WTC11 (cell line): ENCODE results near the gene PPIH. TPM values are rescaled to one million over a fixed set of nuclear protein-coding genes. Genes with fewer than 3 reads are reported as not detected.

Source experiments
- AR ChIP-seq: fragments of 250-450 bp; sonication (Bioruptor Pico); IDR thresholded peaks from 2 replicates; pipeline ENCODE4 v1.9.0; 2021; ENCODE audit warnings: mild to moderate bottlenecking
- CDX4 ChIP-seq: fragments of 250-450 bp; sonication (Bioruptor Pico); IDR thresholded peaks from 2 replicates; pipeline ENCODE4 v1.9.0; 2021; ENCODE audit warnings: moderate library complexity, mild to moderate bottlenecking, inconsistent platforms, borderline replicate concordance
- E2F5 ChIP-seq: sonication (generic); formaldehyde crosslinking; IDR thresholded peaks from 2 replicates; pipeline ENCODE4 v1.8.1; 2022; ENCODE audit warnings: mild to moderate bottlenecking, moderate library complexity, missing genetic modification reagents
- GRHL2 ChIP-seq: fragments of 250-450 bp; sonication (Bioruptor Pico); IDR thresholded peaks from 2 replicates; pipeline ENCODE4 v1.8.0; 2022; ENCODE audit warnings: mild to moderate bottlenecking, moderate library complexity; ENCODE audit not compliant: insufficient replicate concordance, severe bottlenecking
- IRF2 ChIP-seq: sonication (generic); formaldehyde crosslinking; IDR thresholded peaks from 2 replicates; pipeline ENCODE4 v1.8.0; 2022; ENCODE audit warnings: low read depth, missing genetic modification reagents, borderline replicate concordance
- JUN ChIP-seq: sonication (generic); formaldehyde crosslinking; IDR thresholded peaks from 2 replicates; pipeline ENCODE4 v1.8.0; 2023; ENCODE audit warnings: mild to moderate bottlenecking, missing genetic modification reagents
- MYBL2 ChIP-seq: sonication (generic); formaldehyde crosslinking; IDR thresholded peaks from 2 replicates; pipeline ENCODE4 v1.8.1; 2023; ENCODE audit warnings: mild to moderate bottlenecking, moderate library complexity, missing genetic modification reagents
- PRRX2 ChIP-seq: fragments of 250-450 bp; sonication (Bioruptor Pico); IDR thresholded peaks from 2 replicates; pipeline ENCODE4 v1.8.0; 2021; ENCODE audit warnings: mild to moderate bottlenecking
- SMAD4 ChIP-seq: sonication (generic); formaldehyde crosslinking; IDR thresholded peaks from 2 replicates; pipeline ENCODE4 v1.8.0; 2022; ENCODE audit warnings: mild to moderate bottlenecking, missing genetic modification reagents
- SOX15 ChIP-seq: fragments of 250-450 bp; sonication (Bioruptor Pico); IDR thresholded peaks from 2 replicates; pipeline ENCODE4 v1.9.0; 2021; ENCODE audit warnings: mild to moderate bottlenecking
- SP1 ChIP-seq: sonication (generic); formaldehyde crosslinking; conservative IDR thresholded peaks from 2 replicates; pipeline ENCODE4 v1.8.1; 2022; ENCODE audit warnings: missing genetic modification reagents
- TCF7 ChIP-seq: sonication (generic); formaldehyde crosslinking; IDR thresholded peaks from 2 replicates; pipeline ENCODE4 v1.8.0; 2022; ENCODE audit warnings: mild to moderate bottlenecking, low read depth, missing genetic modification reagents, moderate library complexity
- TEAD1 ChIP-seq: sonication (generic); formaldehyde crosslinking; IDR thresholded peaks from 2 replicates; pipeline ENCODE4 v1.8.0; 2022; ENCODE audit warnings: mild to moderate bottlenecking, missing genetic modification reagents
- ZNF219 ChIP-seq: sonication (generic); formaldehyde crosslinking; IDR thresholded peaks from 2 replicates; pipeline ENCODE4 v1.8.0; 2023; ENCODE audit warnings: missing genetic modification reagents, mild to moderate bottlenecking, borderline replicate concordance
- ZNF263 ChIP-seq: sonication (generic); formaldehyde crosslinking; IDR thresholded peaks from 2 replicates; pipeline ENCODE4 v1.8.1; 2022; ENCODE audit warnings: low read depth, mild to moderate bottlenecking, moderate library complexity, missing genetic modification reagents
- ZNF396 ChIP-seq: fragments of 250-450 bp; sonication (Bioruptor Pico); IDR thresholded peaks from 2 replicates; pipeline ENCODE4 v1.8.0; 2021; ENCODE audit warnings: mild to moderate bottlenecking, moderate library complexity, borderline replicate concordance
- ZSCAN18 ChIP-seq: fragments of 250-450 bp; sonication (Bioruptor Pico); IDR thresholded peaks from 2 replicates; pipeline ENCODE4 v2.1.2; 2022; ENCODE audit warnings: mild to moderate bottlenecking, moderate library complexity
- total RNA-seq: library from RNA; stranded (reverse); gene quantifications from 3 replicates; pipeline ENCODE4 v1.2.3, GENCODE V29; 2021
- TF ChIP-seq, protein P1 (sequence below): sonication (generic); formaldehyde crosslinking; IDR thresholded peaks from 2 replicates; pipeline ENCODE4 v1.8.1; 2022; ENCODE audit warnings: low read depth, mild to moderate bottlenecking, moderate library complexity, missing genetic modification reagents, borderline replicate concordance
- TF ChIP-seq, protein P2 (sequence below): sonication (generic); formaldehyde crosslinking; IDR thresholded peaks from 2 replicates; pipeline ENCODE4 v1.8.1; 2023; ENCODE audit warnings: mild to moderate bottlenecking, missing genetic modification reagents, moderate library complexity
- TF ChIP-seq, protein P3 (sequence below): fragments of 250-450 bp; sonication (Bioruptor Pico); IDR thresholded peaks from 2 replicates; pipeline ENCODE4 v1.9.0; 2021; ENCODE audit warnings: mild to moderate bottlenecking, borderline replicate concordance
- TF ChIP-seq, protein P4 (sequence below): sonication (generic); formaldehyde crosslinking; IDR thresholded peaks from 2 replicates; pipeline ENCODE4 v1.8.0; 2022; ENCODE audit warnings: missing genetic modification reagents

The PPIH gene
- total RNA-seq, 1 experiment from 2014 or later, result 69.3 TPM

GRCh38 chr1:42681741-42682483 lies 23.7 kb downstream of the PPIH start, which contains the start of gene YBX1 (continued):
- no peak for TF ChIP-seq ZNF396 (CRISPR knock-in tag)
- TF ChIP-seq, protein P1, sequence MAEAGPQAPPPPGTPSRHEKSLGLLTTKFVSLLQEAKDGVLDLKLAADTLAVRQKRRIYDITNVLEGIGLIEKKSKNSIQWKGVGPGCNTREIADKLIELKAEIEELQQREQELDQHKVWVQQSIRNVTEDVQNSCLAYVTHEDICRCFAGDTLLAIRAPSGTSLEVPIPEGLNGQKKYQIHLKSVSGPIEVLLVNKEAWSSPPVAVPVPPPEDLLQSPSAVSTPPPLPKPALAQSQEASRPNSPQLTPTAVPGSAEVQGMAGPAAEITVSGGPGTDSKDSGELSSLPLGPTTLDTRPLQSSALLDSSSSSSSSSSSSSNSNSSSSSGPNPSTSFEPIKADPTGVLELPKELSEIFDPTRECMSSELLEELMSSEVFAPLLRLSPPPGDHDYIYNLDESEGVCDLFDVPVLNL (CRISPR knock-in tag), result no peak
- no peak for TF ChIP-seq SOX15 (CRISPR knock-in tag)
- TF ChIP-seq PRRX2 (CRISPR knock-in tag), result no peak
- TF ChIP-seq, protein P2, sequence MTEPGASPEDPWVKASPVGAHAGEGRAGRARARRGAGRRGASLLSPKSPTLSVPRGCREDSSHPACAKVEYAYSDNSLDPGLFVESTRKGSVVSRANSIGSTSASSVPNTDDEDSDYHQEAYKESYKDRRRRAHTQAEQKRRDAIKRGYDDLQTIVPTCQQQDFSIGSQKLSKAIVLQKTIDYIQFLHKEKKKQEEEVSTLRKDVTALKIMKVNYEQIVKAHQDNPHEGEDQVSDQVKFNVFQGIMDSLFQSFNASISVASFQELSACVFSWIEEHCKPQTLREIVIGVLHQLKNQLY, result no peak
- TF ChIP-seq MYBL2 (CRISPR knock-in tag), result peak; percentile 88
- TF ChIP-seq IRF2 (CRISPR knock-in tag), result no peak
- TF ChIP-seq SP1 (CRISPR knock-in tag), result peak; percentile 43; the same call in 1 of the 2 replicates
- TF ChIP-seq GRHL2 (CRISPR knock-in tag), result no peak
- no peak for TF ChIP-seq ZNF263 (CRISPR knock-in tag)
- TF ChIP-seq, protein P3, sequence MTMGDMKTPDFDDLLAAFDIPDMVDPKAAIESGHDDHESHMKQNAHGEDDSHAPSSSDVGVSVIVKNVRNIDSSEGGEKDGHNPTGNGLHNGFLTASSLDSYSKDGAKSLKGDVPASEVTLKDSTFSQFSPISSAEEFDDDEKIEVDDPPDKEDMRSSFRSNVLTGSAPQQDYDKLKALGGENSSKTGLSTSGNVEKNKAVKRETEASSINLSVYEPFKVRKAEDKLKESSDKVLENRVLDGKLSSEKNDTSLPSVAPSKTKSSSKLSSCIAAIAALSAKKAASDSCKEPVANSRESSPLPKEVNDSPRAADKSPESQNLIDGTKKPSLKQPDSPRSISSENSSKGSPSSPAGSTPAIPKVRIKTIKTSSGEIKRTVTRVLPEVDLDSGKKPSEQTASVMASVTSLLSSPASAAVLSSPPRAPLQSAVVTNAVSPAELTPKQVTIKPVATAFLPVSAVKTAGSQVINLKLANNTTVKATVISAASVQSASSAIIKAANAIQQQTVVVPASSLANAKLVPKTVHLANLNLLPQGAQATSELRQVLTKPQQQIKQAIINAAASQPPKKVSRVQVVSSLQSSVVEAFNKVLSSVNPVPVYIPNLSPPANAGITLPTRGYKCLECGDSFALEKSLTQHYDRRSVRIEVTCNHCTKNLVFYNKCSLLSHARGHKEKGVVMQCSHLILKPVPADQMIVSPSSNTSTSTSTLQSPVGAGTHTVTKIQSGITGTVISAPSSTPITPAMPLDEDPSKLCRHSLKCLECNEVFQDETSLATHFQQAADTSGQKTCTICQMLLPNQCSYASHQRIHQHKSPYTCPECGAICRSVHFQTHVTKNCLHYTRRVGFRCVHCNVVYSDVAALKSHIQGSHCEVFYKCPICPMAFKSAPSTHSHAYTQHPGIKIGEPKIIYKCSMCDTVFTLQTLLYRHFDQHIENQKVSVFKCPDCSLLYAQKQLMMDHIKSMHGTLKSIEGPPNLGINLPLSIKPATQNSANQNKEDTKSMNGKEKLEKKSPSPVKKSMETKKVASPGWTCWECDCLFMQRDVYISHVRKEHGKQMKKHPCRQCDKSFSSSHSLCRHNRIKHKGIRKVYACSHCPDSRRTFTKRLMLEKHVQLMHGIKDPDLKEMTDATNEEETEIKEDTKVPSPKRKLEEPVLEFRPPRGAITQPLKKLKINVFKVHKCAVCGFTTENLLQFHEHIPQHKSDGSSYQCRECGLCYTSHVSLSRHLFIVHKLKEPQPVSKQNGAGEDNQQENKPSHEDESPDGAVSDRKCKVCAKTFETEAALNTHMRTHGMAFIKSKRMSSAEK (CRISPR knock-in tag), result no peak
- TF ChIP-seq E2F5, result peak; percentile 67; the same call in 1 of the 2 replicates
- TF ChIP-seq, protein P4, sequence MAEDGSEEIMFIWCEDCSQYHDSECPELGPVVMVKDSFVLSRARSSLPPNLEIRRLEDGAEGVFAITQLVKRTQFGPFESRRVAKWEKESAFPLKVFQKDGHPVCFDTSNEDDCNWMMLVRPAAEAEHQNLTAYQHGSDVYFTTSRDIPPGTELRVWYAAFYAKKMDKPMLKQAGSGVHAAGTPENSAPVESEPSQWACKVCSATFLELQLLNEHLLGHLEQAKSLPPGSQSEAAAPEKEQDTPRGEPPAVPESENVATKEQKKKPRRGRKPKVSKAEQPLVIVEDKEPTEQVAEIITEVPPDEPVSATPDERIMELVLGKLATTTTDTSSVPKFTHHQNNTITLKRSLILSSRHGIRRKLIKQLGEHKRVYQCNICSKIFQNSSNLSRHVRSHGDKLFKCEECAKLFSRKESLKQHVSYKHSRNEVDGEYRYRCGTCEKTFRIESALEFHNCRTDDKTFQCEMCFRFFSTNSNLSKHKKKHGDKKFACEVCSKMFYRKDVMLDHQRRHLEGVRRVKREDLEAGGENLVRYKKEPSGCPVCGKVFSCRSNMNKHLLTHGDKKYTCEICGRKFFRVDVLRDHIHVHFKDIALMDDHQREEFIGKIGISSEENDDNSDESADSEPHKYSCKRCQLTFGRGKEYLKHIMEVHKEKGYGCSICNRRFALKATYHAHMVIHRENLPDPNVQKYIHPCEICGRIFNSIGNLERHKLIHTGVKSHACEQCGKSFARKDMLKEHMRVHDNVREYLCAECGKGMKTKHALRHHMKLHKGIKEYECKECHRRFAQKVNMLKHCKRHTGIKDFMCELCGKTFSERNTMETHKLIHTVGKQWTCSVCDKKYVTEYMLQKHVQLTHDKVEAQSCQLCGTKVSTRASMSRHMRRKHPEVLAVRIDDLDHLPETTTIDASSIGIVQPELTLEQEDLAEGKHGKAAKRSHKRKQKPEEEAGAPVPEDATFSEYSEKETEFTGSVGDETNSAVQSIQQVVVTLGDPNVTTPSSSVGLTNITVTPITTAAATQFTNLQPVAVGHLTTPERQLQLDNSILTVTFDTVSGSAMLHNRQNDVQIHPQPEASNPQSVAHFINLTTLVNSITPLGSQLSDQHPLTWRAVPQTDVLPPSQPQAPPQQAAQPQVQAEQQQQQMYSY, result no peak
- no peak for TF ChIP-seq TEAD1
- no peak for TF ChIP-seq TCF7 (CRISPR knock-in tag)
- no peak for TF ChIP-seq AR (CRISPR knock-in tag)
- TF ChIP-seq JUN (CRISPR knock-in tag), result peak; percentile 80; the same call in 1 of the 2 replicates
- no peak for TF ChIP-seq SMAD4
- TF ChIP-seq CDX4 (CRISPR knock-in tag), result no peak
- TF ChIP-seq ZSCAN18 (CRISPR knock-in tag), result no peak
- no peak for TF ChIP-seq ZNF219 (CRISPR knock-in tag)
